K562 (cell line): ENCODE measurements around the gene NBEAL1.

ENCODE experiments used
- ETV5 ChIP-seq: sonication (generic); formaldehyde crosslinking; IDR thresholded peaks from 2 replicates; pipeline ENCODE4 v1.4.0; 2020; ENCODE audit warnings: low read depth, mild to moderate bottlenecking, missing genetic modification reagents
- HNRNPK ChIP-seq: fragments of 200-400 bp; formaldehyde crosslinking; IDR thresholded peaks from one replicate; pipeline ENCODE4 v1.6.1; 2018; ENCODE audit warnings: mild to moderate bottlenecking, low read depth, low read length; ENCODE audit not compliant: poor library complexity, severe bottlenecking
- POLR2A ChIP-seq: fragments of 450-650 bp; conservative IDR thresholded peaks from 2 replicates; pipeline ENCODE4 v1.6.1; 2016
- SRSF9 ChIP-seq: fragments of 200-400 bp; formaldehyde crosslinking; IDR thresholded peaks from 2 replicates; pipeline ENCODE4 v1.6.1; 2017; ENCODE audit warnings: low read depth, low read length, borderline replicate concordance
- TF ChIP-seq, protein P1 (sequence below): sonication (generic); formaldehyde crosslinking; IDR thresholded peaks from 2 replicates; pipeline ENCODE4 v1.5.0; 2020; ENCODE audit warnings: missing genetic modification reagents
- TF ChIP-seq, protein P2 (sequence below): sonication (generic); formaldehyde crosslinking; IDR thresholded peaks from 2 replicates; pipeline ENCODE4 v1.8.1; 2022; ENCODE audit warnings: missing genetic modification reagents
- TF ChIP-seq, protein P3 (sequence below), 3 experiments: IDR thresholded peaks in 2 of 3; conservative IDR thresholded peaks in 1 of 3; 2 replicates each; pipeline ENCODE4 v1.5.1; 2011 to 2012; ENCODE audit warnings: low read length in 3 of 3, mild to moderate bottlenecking in 3 of 3, control low read depth in 2 of 3, improper control_type of control experiment in 1 of 3, inconsistent platforms in 1 of 3, low read depth in 1 of 3, mixed read lengths in 1 of 3, moderate library complexity in 1 of 3; ENCODE audit not compliant: insufficient read depth in 2 of 3

DNA sequence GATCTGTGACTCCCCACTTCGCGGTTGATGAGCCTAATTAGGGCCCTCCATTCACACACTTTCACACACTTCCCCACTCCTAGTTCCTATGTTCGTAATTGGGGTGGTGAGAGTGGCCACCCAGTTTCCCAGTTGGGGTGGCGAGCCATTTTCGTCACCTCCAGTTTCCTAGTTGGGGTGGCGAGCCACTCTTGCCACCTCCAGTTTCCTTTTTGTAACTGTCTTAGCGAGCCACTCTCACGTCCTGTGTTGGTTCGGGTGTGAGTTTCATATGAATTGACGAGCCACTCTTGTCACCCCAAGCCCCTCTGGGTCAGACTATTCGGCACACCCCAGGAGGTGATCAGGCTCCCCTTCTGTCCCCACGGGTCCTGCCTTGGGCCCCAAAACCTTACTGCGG is 238.1 kb downstream of the NBEAL1 start:
- TF ChIP-seq HNRNPK (no peak), SRSF9 (no peak), ETV5 (CRISPR knock-in tag) (no peak), POLR2A (no peak)
- TF ChIP-seq, protein P1, sequence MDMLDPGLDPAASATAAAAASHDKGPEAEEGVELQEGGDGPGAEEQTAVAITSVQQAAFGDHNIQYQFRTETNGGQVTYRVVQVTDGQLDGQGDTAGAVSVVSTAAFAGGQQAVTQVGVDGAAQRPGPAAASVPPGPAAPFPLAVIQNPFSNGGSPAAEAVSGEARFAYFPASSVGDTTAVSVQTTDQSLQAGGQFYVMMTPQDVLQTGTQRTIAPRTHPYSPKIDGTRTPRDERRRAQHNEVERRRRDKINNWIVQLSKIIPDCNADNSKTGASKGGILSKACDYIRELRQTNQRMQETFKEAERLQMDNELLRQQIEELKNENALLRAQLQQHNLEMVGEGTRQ, result no peak
- TF ChIP-seq, protein P2, sequence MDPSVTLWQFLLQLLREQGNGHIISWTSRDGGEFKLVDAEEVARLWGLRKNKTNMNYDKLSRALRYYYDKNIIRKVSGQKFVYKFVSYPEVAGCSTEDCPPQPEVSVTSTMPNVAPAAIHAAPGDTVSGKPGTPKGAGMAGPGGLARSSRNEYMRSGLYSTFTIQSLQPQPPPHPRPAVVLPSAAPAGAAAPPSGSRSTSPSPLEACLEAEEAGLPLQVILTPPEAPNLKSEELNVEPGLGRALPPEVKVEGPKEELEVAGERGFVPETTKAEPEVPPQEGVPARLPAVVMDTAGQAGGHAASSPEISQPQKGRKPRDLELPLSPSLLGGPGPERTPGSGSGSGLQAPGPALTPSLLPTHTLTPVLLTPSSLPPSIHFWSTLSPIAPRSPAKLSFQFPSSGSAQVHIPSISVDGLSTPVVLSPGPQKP, result no peak
- TF ChIP-seq, protein P3, sequence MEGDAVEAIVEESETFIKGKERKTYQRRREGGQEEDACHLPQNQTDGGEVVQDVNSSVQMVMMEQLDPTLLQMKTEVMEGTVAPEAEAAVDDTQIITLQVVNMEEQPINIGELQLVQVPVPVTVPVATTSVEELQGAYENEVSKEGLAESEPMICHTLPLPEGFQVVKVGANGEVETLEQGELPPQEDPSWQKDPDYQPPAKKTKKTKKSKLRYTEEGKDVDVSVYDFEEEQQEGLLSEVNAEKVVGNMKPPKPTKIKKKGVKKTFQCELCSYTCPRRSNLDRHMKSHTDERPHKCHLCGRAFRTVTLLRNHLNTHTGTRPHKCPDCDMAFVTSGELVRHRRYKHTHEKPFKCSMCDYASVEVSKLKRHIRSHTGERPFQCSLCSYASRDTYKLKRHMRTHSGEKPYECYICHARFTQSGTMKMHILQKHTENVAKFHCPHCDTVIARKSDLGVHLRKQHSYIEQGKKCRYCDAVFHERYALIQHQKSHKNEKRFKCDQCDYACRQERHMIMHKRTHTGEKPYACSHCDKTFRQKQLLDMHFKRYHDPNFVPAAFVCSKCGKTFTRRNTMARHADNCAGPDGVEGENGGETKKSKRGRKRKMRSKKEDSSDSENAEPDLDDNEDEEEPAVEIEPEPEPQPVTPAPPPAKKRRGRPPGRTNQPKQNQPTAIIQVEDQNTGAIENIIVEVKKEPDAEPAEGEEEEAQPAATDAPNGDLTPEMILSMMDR (IDR thresholded peaks at IDR 0.05 in 2 of 3, conservative IDR thresholded peaks at IDR 0.05 in 1 of 3; ENCODE audit: insufficient read depth in 2 of 3, low read depth in 1 of 3, low read length in 3 of 3), result no peak
